DMS114 treated with DMSO at 0.1 percent for 48 hours (cell line): ENCODE data around the gene LYAR.

Experiments used
- DNase-seq: peaks from one replicate; lab custom pipeline; 2025; ENCODE audit not compliant: unreplicated experiment; lab: John Stamatoyannopoulos, UW

LYAR gene

GRCh38 chr4:4316150-4316495, 26.2 kb upstream of the LYAR start:
- no peak for DNase-seq

GRCh38 chr4:4315461-4316149, 25.7 kb upstream of the LYAR start:
- DNase-seq = no peak

GRCh38 chr4:4311193-4311592, 21.2 kb upstream of the LYAR start:
- no peak for DNase-seq

- DNase-seq = no peak
Observed at GRCh38 chr4:4308800-4309441, 19.0 kb upstream of the LYAR start.

GRCh38 chr4:4306920-4307319, 17.0 kb upstream of the LYAR start:
- no peak for DNase-seq

GRCh38 chr4:4302416-4302815, 12.5 kb upstream of the LYAR start:
- no peak for DNase-seq

GRCh38 chr4:4302001-4302400, 12.0 kb upstream of the LYAR start:
- no peak for DNase-seq

GRCh38 chr4:4299006-4299405, 9.1 kb upstream of the LYAR start:
- no peak for DNase-seq

- DNase-seq = no peak
Observed at GRCh38 chr4:4296283-4296846, 6.4 kb upstream of the LYAR start.

GRCh38 chr4:4293279-4293678, 3.3 kb upstream of the LYAR start:
- DNase-seq = no peak

GRCh38 chr4:4289597-4289940, 385 bp downstream of the LYAR start:
- DNase-seq = no peak

GRCh38 chr4:4289055-4289454, 899 bp downstream of the LYAR start:
- no peak for DNase-seq

GRCh38 chr4:4288098-4288497, 1.9 kb downstream of the LYAR start:
- DNase-seq = no peak

- no peak for DNase-seq
Observed at GRCh38 chr4:4284827-4285618, 4.9 kb downstream of the LYAR start.

GRCh38 chr4:4281787-4282186, 8.2 kb downstream of the LYAR start:
- no peak for DNase-seq

- DNase-seq = no peak
Observed at GRCh38 chr4:4277531-4277930, 12.4 kb downstream of the LYAR start.

- DNase-seq = no peak
Observed at GRCh38 chr4:4274226-4274625, 15.7 kb downstream of the LYAR start.

- no peak for DNase-seq
Observed at GRCh38 chr4:4271912-4272311, 18.0 kb downstream of the LYAR start.

- no peak for DNase-seq
Observed at GRCh38 chr4:4270529-4270928, 19.4 kb downstream of the LYAR start.

GRCh38 chr4:4269856-4270255, 20.1 kb downstream of the LYAR start:
- DNase-seq = no peak

- no peak for DNase-seq
Observed at GRCh38 chr4:4269331-4269731, 20.6 kb downstream of the LYAR start.

GRCh38 chr4:4268776-4269175, 21.2 kb downstream of the LYAR start:
- no peak for DNase-seq
